GM23338 (cell line): ENCODE data around the gene TAB3. TPM values are rescaled to one million over a fixed set of nuclear protein-coding genes. Genes with fewer than 3 reads are reported as not detected.
A peak's percentile ranks its signal among the peaks of the same experiment; 100 is the strongest.

ENCODE experiments used
- ATAC-seq: fragments of 200-7000 bp; cut with Tn5 transposase; 3 replicates; pipeline ENCODE4 v1.9.1; 2020
- DNase-seq: peaks from one replicate; pipeline ENCODE4 v3.0.0-alpha.2; 2015; ENCODE audit warnings: low spot score
- H2AFZ ChIP-seq: fragments of 200-600 bp; sonication (generic); 2 replicates; pipeline ENCODE4 v1.8.0; 2016; ENCODE audit warnings: antibody characterized with exemption, mild to moderate bottlenecking, moderate library complexity
- H3F3A ChIP-seq: fragments of 200-600 bp; sonication (generic); replicated peaks from 2 replicates; pipeline ENCODE4 v1.8.0; 2017; ENCODE audit warnings: antibody characterized with exemption, mixed run types, low read depth
- H3K27ac ChIP-seq: fragments of 200-600 bp; sonication (generic); 2 replicates; pipeline ENCODE4 v1.6.1; 2016; ENCODE audit warnings: low read depth
- H3K27me3 ChIP-seq: fragments of 200-600 bp; sonication (generic); 2 replicates; pipeline ENCODE4 v1.8.0; 2016; ENCODE audit warnings: mild to moderate bottlenecking, mixed run types, moderate library complexity; ENCODE audit not compliant: insufficient read depth
- H3K36me3 ChIP-seq: fragments of 200-600 bp; sonication (generic); 2 replicates; pipeline ENCODE4 v1.8.0; 2016; ENCODE audit warnings: mild to moderate bottlenecking; ENCODE audit not compliant: insufficient read depth
- H3K4me1 ChIP-seq: fragments of 200-600 bp; sonication (generic); 2 replicates; pipeline ENCODE4 v1.8.0; 2016; ENCODE audit warnings: mild to moderate bottlenecking, moderate library complexity; ENCODE audit not compliant: insufficient read depth
- H3K4me2 ChIP-seq: fragments of 200-600 bp; sonication (generic); 2 replicates; pipeline ENCODE4 v1.7.1; 2017; ENCODE audit warnings: mixed run types
- H3K4me3 ChIP-seq: fragments of 200-600 bp; sonication (generic); 2 replicates; pipeline ENCODE4 v1.6.1; 2016; ENCODE audit warnings: mixed run types
- H3K79me2 ChIP-seq: fragments of 200-600 bp; sonication (generic); replicated peaks from 2 replicates; pipeline ENCODE4 v1.8.0; 2017; ENCODE audit warnings: mild to moderate bottlenecking; ENCODE audit not compliant: insufficient read depth
- H3K9me2 ChIP-seq: fragments of 200-600 bp; sonication (generic); 2 replicates; pipeline ENCODE4 v1.8.0; 2017; ENCODE audit not compliant: insufficient read depth
- H4K20me1 ChIP-seq: fragments of 200-600 bp; sonication (generic); replicated peaks from 2 replicates; pipeline ENCODE4 v1.8.0; 2017; ENCODE audit warnings: mild to moderate bottlenecking; ENCODE audit not compliant: insufficient read depth
- H3K27ac Mint-ChIP-seq: 2 replicates; pipeline ENCODE4 v1.8.0; 2020; ENCODE audit warnings: inconsistent platforms, mild to moderate bottlenecking, moderate library complexity, mixed read lengths
- H3K27me3 Mint-ChIP-seq: 3 replicates; pipeline ENCODE4 v1.8.0; 2022; ENCODE audit warnings: low read depth, mild to moderate bottlenecking, moderate library complexity, mixed read lengths, inconsistent platforms; ENCODE audit not compliant: insufficient read depth, poor library complexity
- H3K36me3 Mint-ChIP-seq: 3 replicates; pipeline ENCODE4 v1.8.0; 2021; ENCODE audit warnings: low read depth, mild to moderate bottlenecking, inconsistent platforms, moderate library complexity, mixed read lengths
- H3K4me1 Mint-ChIP-seq: 3 replicates; pipeline ENCODE4 v1.8.0; 2020; ENCODE audit warnings: mild to moderate bottlenecking, inconsistent platforms, mixed read lengths
- H3K4me3 Mint-ChIP-seq: 3 replicates; pipeline ENCODE4 v1.8.0; 2021; ENCODE audit warnings: moderate library complexity, mild to moderate bottlenecking, inconsistent platforms, mixed read lengths
- H3K9me3 Mint-ChIP-seq: 3 replicates; pipeline ENCODE4 v1.8.0; 2020; ENCODE audit warnings: moderate library complexity, mild to moderate bottlenecking, inconsistent platforms, mixed read lengths
- CREB1 ChIP-seq: fragments of 250-450 bp; sonication (Bioruptor Pico); IDR thresholded peaks from 2 replicates; pipeline ENCODE4 v1.5.0; 2020; ENCODE audit warnings: low read depth, mild to moderate bottlenecking, moderate library complexity
- NANOG ChIP-seq: IDR thresholded peaks from 2 replicates; pipeline ENCODE4 v1.6.1; 2016; ENCODE audit warnings: antibody characterized with exemption, borderline replicate concordance
- POLR2AphosphoS5 ChIP-seq: IDR thresholded peaks from 2 replicates; pipeline ENCODE4 v1.6.1; 2016; ENCODE audit warnings: antibody characterized with exemption, low read depth
- STAT1 ChIP-seq: IDR thresholded peaks from one replicate; pipeline ENCODE4 v1.6.1; 2016; ENCODE audit warnings: antibody characterized with exemption; ENCODE audit not compliant: unreplicated experiment
- ZNF331 ChIP-seq: fragments of 250-450 bp; sonication (Bioruptor Pico); IDR thresholded peaks from 2 replicates; pipeline ENCODE4 v1.5.0; 2020; ENCODE audit warnings: low read depth, mild to moderate bottlenecking, moderate library complexity
- polyA plus RNA-seq: library from polyadenylated mRNA; unstranded; fragments of >200 nt; fragmentation: Nextera tagmentation; extraction: Ambion mirVana; gene quantifications from 2 replicates; pipeline ENCODE4 v1.2.1, GENCODE V29; 2016
- total RNA-seq: library from RNA; depleted of rRNA; stranded (reverse); fragments of >200 nt; shearing (Covaris generic); gene quantifications from 2 replicates; pipeline ENCODE4 v1.2.3, GENCODE V29; 2014
- TF ChIP-seq, protein P1 (sequence below): fragments of 250-450 bp; sonication (Bioruptor Pico); IDR thresholded peaks from 2 replicates; pipeline ENCODE4 v1.5.0; 2020; ENCODE audit warnings: mild to moderate bottlenecking, moderate library complexity
- TF ChIP-seq, protein P2 (sequence below), 2 experiments: fragments of 200-600 bp in 1 of 2; sonication (generic) in 1 of 2; conservative IDR thresholded peaks; 2 replicates each; pipeline versions ENCODE4 v1.5.1 to v1.6.1; 2016 to 2017; ENCODE audit warnings: antibody characterized with exemption in 2 of 2, low read depth in 2 of 2, mild to moderate bottlenecking in 2 of 2, moderate library complexity in 1 of 2

The TAB3 gene
- total and polyA plus RNA-seq, 2 experiments from 2014 or later = 4.4 to 21.7 TPM

DNA sequence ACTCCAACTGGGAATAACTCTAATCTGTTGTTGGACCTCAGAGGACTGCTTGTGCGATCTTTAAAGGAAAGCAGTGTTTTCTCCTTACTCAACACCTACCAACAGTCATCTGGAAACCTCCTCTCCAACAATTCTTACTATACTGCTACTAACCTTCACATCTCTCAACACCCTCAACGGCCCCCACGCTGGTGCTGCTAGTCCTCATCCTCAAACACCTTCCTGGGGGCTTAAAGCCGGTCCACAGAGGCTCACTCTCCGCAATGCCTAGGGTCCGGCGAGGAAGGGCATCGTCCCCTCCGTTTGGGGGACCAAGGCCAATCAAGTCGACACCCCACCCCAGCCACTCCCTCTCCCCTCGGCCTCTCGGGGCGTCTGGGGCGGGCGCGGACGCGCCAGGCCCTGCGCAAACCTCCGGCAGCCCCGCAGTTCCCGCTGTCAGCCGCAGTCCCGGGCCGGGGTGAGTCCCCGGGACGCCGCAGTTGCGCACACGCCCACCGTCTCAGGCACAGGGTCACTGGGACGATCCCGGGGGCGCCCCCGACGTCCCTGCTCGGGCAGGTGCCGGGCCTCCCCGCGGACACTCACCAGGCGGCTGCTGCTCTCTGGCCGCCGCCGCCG lies 418 bp downstream of the TAB3 start (continued):
- TF ChIP-seq, protein P1, sequence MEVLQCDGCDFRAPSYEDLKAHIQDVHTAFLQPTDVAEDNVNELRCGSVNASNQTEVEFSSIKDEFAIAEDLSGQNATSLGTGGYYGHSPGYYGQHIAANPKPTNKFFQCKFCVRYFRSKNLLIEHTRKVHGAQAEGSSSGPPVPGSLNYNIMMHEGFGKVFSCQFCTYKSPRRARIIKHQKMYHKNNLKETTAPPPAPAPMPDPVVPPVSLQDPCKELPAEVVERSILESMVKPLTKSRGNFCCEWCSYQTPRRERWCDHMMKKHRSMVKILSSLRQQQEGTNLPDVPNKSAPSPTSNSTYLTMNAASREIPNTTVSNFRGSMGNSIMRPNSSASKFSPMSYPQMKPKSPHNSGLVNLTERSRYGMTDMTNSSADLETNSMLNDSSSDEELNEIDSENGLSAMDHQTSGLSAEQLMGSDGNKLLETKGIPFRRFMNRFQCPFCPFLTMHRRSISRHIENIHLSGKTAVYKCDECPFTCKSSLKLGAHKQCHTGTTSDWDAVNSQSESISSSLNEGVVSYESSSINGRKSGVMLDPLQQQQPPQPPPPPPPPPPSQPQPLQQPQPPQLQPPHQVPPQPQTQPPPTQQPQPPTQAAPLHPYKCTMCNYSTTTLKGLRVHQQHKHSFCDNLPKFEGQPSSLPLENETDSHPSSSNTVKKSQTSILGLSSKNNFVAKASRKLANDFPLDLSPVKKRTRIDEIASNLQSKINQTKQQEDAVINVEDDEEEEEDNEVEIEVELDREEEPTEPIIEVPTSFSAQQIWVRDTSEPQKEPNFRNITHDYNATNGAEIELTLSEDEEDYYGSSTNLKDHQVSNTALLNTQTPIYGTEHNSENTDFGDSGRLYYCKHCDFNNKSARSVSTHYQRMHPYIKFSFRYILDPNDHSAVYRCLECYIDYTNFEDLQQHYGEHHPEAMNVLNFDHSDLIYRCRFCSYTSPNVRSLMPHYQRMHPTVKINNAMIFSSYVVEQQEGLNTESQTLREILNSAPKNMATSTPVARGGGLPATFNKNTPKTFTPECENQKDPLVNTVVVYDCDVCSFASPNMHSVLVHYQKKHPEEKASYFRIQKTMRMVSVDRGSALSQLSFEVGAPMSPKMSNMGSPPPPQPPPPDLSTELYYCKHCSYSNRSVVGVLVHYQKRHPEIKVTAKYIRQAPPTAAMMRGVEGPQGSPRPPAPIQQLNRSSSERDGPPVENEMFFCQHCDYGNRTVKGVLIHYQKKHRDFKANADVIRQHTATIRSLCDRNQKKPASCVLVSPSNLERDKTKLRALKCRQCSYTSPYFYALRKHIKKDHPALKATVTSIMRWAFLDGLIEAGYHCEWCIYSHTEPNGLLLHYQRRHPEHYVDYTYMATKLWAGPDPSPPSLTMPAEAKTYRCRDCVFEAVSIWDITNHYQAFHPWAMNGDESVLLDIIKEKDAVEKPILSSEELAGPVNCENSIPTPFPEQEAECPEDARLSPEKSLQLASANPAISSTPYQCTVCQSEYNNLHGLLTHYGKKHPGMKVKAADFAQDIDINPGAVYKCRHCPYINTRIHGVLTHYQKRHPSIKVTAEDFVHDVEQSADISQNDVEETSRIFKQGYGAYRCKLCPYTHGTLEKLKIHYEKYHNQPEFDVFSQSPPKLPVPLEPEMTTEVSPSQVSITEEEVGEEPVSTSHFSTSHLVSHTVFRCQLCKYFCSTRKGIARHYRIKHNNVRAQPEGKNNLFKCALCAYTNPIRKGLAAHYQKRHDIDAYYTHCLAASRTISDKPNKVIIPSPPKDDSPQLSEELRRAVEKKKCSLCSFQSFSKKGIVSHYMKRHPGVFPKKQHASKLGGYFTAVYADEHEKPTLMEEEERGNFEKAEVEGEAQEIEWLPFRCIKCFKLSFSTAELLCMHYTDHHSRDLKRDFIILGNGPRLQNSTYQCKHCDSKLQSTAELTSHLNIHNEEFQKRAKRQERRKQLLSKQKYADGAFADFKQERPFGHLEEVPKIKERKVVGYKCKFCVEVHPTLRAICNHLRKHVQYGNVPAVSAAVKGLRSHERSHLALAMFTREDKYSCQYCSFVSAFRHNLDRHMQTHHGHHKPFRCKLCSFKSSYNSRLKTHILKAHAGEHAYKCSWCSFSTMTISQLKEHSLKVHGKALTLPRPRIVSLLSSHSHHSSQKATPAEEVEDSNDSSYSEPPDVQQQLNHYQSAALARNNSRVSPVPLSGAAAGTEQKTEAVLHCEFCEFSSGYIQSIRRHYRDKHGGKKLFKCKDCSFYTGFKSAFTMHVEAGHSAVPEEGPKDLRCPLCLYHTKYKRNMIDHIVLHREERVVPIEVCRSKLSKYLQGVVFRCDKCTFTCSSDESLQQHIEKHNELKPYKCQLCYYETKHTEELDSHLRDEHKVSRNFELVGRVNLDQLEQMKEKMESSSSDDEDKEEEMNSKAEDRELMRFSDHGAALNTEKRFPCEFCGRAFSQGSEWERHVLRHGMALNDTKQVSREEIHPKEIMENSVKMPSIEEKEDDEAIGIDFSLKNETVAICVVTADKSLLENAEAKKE (CRISPR knock-in tag) = no peak

DNA sequence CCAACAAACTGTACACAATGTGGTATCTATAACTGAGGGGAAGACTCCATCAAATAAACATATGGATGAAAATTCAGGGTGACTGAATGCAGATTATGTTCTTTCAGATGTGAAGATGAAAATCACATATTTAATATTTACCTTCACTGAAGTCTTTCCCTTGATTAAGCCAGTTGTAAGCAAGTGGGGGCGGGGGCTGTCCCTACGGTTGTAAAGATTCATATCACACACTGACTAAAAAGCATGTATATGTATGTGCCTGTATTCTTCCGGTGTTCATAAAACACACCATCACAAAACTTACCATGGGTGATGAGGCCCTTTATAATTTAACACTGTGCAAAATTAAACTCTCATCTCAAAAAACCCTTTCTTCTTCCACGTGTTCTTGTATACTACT lies 1.3 kb downstream of the TAB3 start:
- H3K4me1 Mint-ChIP-seq = peaks cover 19% of the 10 kb centered on the region
- peaks cover 2% of the 10 kb centered on the region for H3K27me3 Mint-ChIP-seq
- Histone ChIP-seq H3K27me3 (no peaks in the 10 kb centered on the region), H3K79me2 (peaks cover 39% of the 10 kb centered on the region), H2AFZ (no peak overlapping the region), H3K9me2 (no peaks in the 10 kb centered on the region), H4K20me1 (no peaks in the 10 kb centered on the region), H3F3A (no peaks in the 10 kb centered on the region), H3K4me2 (peak overlapping the region; percentile 81), H3K4me1 (no peaks in the 10 kb centered on the region), H3K27ac (no peak overlapping the region), H3K36me3 (no peaks in the 10 kb centered on the region), H3K4me3 (peak overlapping the region; percentile 71)
- no peaks in the 10 kb centered on the region; the same call in 2 of the 3 replicates for H3K9me3 Mint-ChIP-seq
- no peak overlapping the region for H3K27ac Mint-ChIP-seq
- ATAC-seq (no peak), DNase-seq (no peak)
- H3K36me3 Mint-ChIP-seq = no peaks in the 10 kb centered on the region; the same call in 2 of the 3 replicates
- peak overlapping the region; percentile 83; the same call in 2 of the 3 replicates for H3K4me3 Mint-ChIP-seq
- TF ChIP-seq, protein P1 (CRISPR knock-in tag) = no peak
- TF ChIP-seq CREB1 = no peak
- no peak for TF ChIP-seq NANOG
- TF ChIP-seq STAT1 = no peak
- TF ChIP-seq POLR2AphosphoS5 = no peak
- TF ChIP-seq ZNF331 (CRISPR knock-in tag) = no peak
- TF ChIP-seq, protein P2, sequence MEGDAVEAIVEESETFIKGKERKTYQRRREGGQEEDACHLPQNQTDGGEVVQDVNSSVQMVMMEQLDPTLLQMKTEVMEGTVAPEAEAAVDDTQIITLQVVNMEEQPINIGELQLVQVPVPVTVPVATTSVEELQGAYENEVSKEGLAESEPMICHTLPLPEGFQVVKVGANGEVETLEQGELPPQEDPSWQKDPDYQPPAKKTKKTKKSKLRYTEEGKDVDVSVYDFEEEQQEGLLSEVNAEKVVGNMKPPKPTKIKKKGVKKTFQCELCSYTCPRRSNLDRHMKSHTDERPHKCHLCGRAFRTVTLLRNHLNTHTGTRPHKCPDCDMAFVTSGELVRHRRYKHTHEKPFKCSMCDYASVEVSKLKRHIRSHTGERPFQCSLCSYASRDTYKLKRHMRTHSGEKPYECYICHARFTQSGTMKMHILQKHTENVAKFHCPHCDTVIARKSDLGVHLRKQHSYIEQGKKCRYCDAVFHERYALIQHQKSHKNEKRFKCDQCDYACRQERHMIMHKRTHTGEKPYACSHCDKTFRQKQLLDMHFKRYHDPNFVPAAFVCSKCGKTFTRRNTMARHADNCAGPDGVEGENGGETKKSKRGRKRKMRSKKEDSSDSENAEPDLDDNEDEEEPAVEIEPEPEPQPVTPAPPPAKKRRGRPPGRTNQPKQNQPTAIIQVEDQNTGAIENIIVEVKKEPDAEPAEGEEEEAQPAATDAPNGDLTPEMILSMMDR (conservative IDR thresholded peaks at IDR 0.05; ENCODE audit: low read depth in 2 of 2) = no peak
